ENCODE data around the gene CXCL1.

The CXCL1 gene

DNA sequence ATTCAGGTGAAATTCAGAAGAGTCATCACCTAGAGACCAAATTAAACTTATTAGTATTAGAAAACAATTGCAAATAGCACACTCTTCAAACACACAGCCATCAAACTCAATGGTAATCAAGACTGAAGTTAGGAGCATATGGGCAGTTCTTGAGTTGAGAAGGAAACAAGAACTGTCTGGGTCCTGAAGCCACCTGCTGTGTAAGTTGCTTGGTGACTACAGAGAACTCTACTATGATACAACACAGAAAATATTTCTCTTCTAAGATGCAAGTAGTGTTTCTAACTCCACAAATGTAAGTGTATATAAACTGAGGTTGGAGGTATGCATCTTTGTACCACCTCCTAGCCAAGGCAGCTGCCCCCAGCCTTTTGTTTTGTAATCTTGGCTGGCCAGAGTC is 16.4 kb upstream of the CXCL1 start:
- no peak for DNase-seq

DNA sequence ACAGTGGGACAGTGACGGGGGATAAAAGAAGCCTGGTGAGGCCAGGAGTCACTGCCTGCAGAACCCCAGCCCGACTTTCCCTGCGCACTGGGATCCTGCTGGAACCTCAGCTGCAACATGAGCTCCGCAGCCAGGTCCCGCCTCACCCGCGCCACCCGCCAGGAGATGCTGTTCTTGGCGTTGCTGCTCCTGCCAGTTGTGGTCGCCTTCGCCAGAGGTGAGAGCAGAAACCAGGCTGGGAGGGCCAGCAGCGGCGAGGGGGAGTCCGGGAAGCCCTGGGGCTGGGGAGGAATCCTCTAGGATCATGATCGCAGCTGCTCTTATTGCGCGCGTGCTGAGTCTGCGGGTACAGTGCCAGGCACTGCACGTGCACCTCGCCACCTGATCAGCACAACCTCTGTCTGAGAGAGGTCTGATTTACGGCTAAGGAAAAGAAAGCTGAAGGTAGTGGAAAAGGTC is 15.9 kb upstream of the CXCL1 start, which contains the start of gene PF4V1:
Gene PF4V1 (plus strand): TSS at position 51 of the 459 bp plus-strand sequence. CDS start 67 bp downstream, at position 118.
- no peak for DNase-seq

DNA sequence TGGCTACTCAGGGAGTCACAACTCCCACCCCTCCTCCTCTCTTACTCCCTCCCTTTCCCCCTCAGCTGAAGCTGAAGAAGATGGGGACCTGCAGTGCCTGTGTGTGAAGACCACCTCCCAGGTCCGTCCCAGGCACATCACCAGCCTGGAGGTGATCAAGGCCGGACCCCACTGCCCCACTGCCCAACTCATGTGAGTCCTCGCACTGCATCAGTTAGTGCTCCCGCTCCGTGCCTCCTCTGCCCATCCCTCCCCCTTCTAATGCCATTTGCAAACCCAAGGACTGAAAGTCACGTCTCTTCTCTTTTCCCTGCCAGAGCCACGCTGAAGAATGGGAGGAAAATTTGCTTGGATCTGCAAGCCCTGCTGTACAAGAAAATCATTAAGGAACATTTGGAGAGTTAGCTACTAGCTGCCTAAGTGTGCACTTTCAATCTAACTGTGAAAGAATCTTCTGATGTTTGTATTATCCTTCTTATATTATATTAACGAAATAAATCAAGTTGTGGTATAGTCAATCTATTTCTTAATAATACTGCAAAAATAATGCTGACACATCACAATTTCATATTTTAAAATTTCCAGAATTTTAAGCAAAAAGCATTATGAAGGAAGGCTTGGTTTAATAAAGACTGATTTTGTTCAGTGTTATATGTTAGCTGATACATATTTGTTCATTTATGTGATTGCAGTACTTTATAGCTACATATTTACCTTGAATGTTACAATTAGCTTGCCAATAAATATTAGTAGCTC is 15.3 kb upstream of the CXCL1 start:
- no peak for DNase-seq

DNA sequence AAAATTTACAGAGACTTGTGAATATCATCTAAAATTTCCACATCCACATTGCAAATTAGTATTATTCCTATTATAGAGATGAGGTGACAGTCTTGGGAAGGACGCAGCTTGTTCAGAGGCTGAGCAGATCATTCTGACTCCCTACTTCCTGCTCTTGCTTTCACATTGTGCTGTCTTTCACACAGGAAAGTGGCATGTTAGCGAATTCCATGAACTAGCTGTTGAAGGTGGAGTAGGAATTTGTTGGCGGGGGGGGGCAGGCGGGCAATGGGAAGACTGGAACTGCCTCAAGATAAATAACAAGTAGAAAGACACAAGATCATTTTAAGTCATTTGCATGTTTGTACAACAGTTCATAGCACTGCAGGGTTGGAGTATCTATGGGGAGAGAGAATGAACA is 13.8 kb upstream of the CXCL1 start:
- no peak for DNase-seq

- no peak for DNase-seq
These were observed 12.7 kb upstream of the CXCL1 start for GRCh38 chr4:73856518-73856917.

- DNase-seq, result no peak
These were observed 9.5 kb upstream of the CXCL1 start for GRCh38 chr4:73859614-73860088.

DNA sequence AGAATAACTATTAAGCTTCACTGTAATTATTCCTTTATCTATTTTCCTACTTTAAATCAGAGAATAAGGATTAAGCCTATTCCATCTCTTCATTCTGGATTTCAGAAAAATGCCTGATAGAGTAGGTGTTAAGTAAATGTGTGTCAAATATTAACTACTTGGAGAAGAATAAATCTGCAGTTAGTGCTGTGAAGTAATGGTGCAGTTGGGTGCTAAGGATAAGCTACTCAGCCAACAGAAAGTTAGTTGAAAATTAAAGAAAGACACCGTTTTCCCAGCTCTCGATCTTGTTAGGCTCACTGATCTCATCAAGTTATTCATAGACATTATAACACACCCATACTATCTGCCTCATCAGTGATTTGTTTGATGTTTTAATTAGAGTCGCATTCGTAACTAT is 9.0 kb upstream of the CXCL1 start:
- no peak for DNase-seq

DNA sequence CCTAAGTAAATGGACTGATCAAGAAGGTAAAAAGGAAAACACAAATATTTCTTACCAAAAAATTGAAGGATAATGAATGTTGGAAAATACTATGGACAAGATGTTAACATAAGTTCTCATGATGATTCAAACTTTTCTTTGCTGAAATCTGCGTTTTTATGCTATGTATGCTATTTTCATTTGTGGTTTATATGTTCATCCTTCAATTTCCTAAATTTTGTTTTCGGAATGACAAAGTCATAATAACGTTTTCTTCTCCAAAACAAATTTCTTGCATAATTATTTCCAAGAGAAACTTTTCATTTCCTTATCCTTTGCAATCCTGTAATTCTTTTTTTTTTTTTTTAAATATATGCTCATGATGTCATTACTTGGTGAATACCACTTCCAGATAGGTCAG is 8.3 kb upstream of the CXCL1 start:
- no peak for DNase-seq

DNA sequence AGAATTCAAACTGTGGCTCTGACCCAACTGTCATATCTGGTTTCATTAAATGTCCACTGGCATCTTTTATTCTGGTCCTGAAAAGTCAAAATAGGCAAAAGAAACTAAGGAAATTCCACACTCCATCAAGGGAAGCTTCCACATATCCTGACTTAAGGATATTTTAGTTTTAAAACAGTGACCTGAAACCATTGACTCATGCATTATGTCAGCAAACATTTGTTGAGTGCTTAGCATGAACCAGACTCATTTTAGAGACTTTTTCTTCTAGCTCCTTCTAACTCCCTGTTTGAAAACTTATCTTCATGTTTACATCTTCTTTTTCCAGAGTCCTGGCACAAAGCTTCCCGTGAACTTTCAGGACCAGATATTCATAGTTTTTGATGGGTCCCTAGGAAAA is 6.9 kb upstream of the CXCL1 start:
- DNase-seq, result no peak

DNA sequence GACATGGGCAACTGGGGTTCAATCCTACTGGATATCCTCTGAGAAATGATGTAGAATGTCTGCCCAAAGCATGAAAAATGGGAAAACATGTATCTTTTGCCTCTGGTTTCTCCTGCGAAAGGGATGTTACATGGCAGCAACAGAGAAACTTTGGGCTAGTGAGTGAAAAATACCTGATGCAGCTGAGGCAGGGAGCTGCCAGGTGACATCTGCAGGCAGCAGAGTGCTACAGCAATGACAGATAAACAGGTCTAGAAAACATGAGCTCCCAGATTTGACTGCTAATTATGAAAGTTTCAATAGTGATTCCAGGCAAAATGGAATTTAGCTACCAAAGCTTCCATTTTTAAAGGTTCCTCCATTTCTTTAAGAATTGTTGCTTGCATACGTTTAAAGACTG is 4.8 kb upstream of the CXCL1 start:
- no peak for DNase-seq

- no peak for DNase-seq
These were observed 4.2 kb upstream of the CXCL1 start for GRCh38 chr4:73864961-73865360.

- no peak for DNase-seq
These were observed 3.6 kb upstream of the CXCL1 start for GRCh38 chr4:73865431-73866096.

DNA sequence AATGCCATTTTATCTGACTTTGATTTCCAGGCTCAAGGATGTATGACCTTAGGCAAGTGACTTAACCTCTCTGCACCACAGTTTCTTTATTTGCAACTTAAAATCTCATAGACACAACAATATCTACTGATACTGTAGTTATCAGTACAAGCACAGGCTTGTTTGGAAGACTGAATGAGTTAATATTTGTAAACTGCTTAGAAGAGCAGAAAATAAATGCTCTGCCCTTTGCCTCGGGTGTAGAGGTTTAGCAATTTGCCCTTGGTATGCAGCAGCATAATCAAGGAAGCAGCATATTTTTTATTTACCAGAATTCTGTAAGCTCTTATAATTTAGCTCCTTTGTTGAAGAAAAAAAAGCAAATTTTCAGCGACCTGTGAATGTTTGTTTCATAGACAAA is 2.9 kb upstream of the CXCL1 start:
- no peak for DNase-seq

GRCh38 chr4:73867783-73868182 is 1.4 kb upstream of the CXCL1 start:
- no peak for DNase-seq

DNA sequence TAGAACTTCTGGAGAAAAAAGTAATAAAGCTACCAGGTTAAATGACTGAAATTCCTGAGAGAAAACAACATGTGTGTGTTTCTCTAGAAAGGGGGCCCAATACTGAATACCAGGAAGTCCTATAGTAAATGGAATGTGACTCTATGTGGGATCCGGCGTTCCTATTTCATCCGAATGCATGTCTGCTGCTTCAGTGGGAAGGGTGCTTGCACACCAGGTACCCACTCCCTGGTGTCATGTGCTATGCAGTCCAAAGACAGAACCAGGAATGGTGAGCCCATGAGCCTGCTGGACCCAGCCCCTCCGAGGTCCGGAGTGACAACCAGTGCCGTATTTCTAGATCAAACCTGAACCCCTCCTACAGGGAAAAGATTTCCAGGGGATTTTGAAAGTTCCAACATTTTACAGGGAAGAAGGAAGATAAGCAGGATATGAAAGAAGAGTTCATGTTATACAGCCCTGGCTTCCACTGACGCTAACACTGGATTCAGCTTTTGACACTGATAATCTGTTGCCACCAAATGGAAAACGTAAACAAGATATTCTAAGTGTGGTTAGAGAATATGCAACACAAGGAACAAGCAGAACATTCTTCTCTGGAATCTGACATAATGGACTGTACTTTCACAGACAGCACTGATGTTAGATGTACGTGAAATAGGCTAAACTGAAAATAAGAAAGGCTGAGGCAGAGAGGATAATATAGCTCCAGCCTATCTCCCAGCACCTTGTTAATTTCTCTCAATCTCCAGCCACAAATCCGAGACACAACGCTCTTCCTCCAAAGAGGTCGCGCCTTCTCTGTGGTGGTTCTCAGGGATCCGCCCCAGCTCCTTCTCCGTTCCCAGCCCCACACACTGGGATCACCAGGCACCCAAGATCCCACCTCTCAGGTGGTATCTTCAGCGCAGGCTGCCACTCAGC is 725 bp upstream of the CXCL1 start:
- no peak for DNase-seq

DNA sequence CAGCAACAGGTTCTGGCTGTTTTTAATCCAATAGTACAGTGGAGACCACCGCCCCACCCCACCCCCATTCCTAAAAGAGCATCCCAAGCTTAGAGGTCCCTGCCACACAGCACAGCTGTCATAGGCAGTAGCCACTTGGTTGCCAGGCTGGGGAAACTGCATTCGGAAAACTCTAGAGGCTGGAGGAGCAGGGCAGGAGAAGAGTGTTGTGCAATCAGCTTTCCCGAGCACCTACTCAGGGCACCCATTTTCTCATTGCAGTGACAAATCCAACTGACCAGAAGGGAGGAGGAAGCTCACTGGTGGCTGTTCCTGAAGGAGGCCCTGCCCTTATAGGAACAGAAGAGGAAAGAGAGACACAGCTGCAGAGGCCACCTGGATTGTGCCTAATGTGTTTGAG is 1.1 kb downstream of the CXCL1 start:
- DNase-seq, result no peak

DNA sequence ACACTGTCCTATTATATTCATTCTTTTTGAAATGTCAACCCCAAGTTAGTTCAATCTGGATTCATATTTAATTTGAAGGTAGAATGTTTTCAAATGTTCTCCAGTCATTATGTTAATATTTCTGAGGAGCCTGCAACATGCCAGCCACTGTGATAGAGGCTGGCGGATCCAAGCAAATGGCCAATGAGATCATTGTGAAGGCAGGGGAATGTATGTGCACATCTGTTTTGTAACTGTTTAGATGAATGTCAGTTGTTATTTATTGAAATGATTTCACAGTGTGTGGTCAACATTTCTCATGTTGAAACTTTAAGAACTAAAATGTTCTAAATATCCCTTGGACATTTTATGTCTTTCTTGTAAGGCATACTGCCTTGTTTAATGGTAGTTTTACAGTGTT is 1.6 kb downstream of the CXCL1 start:
- DNase-seq, result no peak

DNA sequence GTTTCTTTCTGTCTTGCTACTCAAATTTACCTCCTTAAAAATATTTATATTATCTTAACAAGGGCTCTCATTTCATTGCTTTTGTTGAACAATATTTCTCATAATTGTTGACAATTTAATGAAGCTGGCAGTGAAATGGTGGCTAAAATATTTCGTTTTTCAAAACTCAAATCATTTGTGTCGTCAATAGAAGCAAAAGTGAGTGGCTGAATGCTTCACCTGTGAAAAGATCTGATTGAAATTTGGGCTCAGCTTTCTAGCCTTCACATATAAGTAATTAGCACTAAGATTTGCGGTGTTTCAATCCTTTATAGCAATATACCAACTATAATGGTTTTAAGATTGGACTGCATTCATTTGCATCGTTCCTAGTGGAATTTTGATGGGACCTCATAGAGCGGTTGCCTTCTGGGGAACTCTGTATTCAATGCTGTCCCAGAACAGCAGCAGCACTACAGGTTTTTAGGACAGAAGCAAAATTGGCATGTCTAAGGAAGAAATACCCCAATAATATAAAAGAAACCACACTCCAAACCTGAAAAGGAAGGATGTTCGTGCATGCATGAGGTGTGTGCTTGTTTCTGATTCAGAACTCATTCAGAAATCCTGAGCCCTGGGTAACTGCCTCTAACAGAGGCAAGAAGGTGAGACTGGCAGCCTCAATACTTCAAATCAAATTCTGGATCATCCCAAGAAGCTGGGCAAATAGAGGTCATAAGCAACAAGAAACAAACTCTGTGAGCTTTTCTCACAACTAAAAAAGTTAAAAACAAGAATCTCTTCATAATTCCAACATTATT is 2.5 kb downstream of the CXCL1 start:
- no peak for DNase-seq

DNA sequence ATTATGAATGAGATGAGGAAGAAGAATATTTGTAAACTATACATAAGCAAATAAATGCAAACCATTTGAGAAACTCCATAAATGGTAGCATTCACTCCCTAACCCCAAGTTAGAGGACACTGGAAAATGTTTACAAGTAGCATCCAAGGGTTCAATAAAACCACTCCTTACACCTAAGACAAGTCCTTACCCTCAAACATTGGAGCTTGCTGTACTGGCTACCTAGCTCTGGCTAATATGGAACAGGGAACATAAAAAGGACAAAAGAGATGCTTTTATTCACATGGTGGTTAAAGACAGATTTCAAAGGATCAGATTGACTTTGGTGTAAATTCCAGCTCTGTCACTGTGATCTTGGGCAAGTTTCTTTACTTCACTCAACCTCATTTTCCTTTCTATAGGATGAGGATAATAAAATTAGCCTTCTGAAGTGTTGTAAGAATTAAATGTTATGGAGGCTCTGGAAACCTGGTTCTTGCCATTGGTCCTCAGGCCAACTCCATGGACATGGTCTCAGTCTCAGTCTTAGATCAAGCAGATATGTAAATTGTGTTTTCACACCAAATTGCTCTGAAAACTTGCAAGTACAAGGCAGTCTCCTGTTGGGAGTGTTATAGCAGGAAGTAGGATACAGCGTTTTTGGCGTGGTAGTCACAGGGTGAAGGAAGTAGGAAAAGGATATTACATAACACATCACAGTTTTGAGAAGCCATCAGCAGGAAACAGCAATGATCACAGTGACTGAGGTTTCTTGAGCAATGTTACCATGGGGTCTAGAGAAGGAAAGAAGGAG is 3.3 kb downstream of the CXCL1 start:
- DNase-seq, result no peak

- no peak for DNase-seq
These were observed 5.2 kb downstream of the CXCL1 start for GRCh38 chr4:73874386-73874785.

DNA sequence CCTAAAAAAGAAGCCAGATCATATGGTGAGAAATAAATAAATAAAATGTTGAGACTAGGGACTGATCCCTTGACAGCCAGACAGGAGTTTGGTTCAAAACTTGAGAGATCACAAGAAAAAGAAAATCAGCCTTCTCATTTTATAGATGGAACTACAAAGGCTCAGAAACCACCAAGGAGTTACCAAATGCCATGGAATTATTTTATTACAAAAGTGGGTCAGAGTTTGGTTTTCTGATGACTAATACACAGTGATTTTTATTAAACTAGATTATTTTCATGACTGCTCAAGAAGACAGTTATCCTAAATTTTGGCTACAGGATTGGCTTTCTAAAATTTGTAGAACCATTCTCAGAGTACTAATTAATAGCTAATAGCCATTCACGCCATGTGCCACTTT is 6.2 kb downstream of the CXCL1 start:
- DNase-seq, result no peak

DNA sequence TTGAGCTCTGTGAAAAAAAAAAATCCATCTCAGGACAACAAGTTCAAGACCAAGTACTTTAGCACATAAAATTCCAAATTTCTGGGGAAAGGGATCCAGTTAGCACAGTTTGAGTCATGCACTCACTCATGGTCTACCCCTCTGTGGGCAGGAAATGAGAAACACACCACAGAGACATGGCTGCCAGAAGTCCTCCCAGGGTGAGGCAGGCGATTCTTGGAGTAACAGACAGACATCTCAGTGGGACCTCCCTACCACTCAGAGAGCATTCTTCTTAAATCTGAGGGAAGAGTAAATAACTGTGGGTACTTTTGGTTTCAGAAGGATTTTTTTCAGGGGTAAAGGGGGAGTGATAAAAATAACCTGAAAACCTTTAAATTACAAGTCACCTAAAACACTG is 14.1 kb downstream of the CXCL1 start:
- no peak for DNase-seq
